ENCODE measurements around the gene FAM222A.

Gene FAM222A

GRCh38 chr12:109710205-109710746 is 3.3 kb upstream of the FAM222A start:
- H3K27me3 ChIP-seq (ENCODE audit: low read length), result no peaks in the 10 kb centered on the region
- H3K9ac ChIP-seq (ENCODE audit: low read length), result no peak overlapping the region
- no peak for TF ChIP-seq EZH2phosphoT487 (conservative IDR thresholded peaks at IDR 0.05; ENCODE audit: low read length)
- no peak for TF ChIP-seq CTCF (IDR thresholded peaks at IDR 0.05; ENCODE audit: insufficient read depth, low read length, poor library complexity, severe bottlenecking)
- no peak overlapping the region for H3K4me2 ChIP-seq (ENCODE audit: low read depth, low read length, poor library complexity, severe bottlenecking)
- H3K79me2 ChIP-seq (ENCODE audit: insufficient read depth, low read length), result no peaks in the 10 kb centered on the region
- H3K36me3 ChIP-seq (ENCODE audit: low read length), result no peaks in the 10 kb centered on the region
- no peak overlapping the region for H3K27ac ChIP-seq (ENCODE audit: low read depth, low read length)
- no peaks in the 10 kb centered on the region for H3K9me3 ChIP-seq (ENCODE audit: insufficient read depth, low read length)
- H3K4me3 ChIP-seq (ENCODE audit: insufficient read depth, low read length, poor library complexity, severe bottlenecking), result no peak overlapping the region
- H3K9me2 ChIP-seq (replicated peaks; ENCODE audit: insufficient read depth, low read length), result no peaks in the 10 kb centered on the region
- no peak overlapping the region for H2AFZ ChIP-seq (ENCODE audit: low read depth, low read length, severe bottlenecking)
- H3F3A ChIP-seq (ENCODE audit: insufficient read depth), result no peaks in the 10 kb centered on the region
- no peaks in the 10 kb centered on the region for H4K20me1 ChIP-seq (ENCODE audit: low read depth, low read length)

GRCh38 chr12:109710747-109711595 is 2.7 kb upstream of the FAM222A start:
- Histone ChIP-seq H3K4me3 (ENCODE audit: insufficient read depth, low read length, poor library complexity, severe bottlenecking) (no peak overlapping the region), H3K9ac (ENCODE audit: low read length) (no peak overlapping the region), H3K79me2 (ENCODE audit: insufficient read depth, low read length) (no peaks in the 10 kb centered on the region), H3K9me3 (ENCODE audit: insufficient read depth, low read length) (no peaks in the 10 kb centered on the region), H2AFZ (ENCODE audit: low read depth, low read length, severe bottlenecking) (no peak overlapping the region), H3K36me3 (ENCODE audit: low read length) (no peaks in the 10 kb centered on the region), H3K4me2 (ENCODE audit: low read depth, low read length, poor library complexity, severe bottlenecking) (no peak overlapping the region), H3K27me3 (ENCODE audit: low read length) (no peaks in the 10 kb centered on the region), H4K20me1 (ENCODE audit: low read depth, low read length) (no peaks in the 10 kb centered on the region), H3K9me2 (replicated peaks; ENCODE audit: insufficient read depth, low read length) (no peaks in the 10 kb centered on the region), H3K27ac (ENCODE audit: low read depth, low read length) (no peak overlapping the region), H3F3A (ENCODE audit: insufficient read depth) (no peaks in the 10 kb centered on the region)
- TF ChIP-seq CTCF (IDR thresholded peaks at IDR 0.05; ENCODE audit: insufficient read depth, low read length, poor library complexity, severe bottlenecking) (no peak), EZH2phosphoT487 (conservative IDR thresholded peaks at IDR 0.05; ENCODE audit: low read length) (no peak)

GRCh38 chr12:109711596-109712461 is 1.8 kb upstream of the FAM222A start:
- Histone ChIP-seq H2AFZ (ENCODE audit: low read depth, low read length, severe bottlenecking) (no peak overlapping the region), H3K9ac (ENCODE audit: low read length) (no peak overlapping the region), H3F3A (ENCODE audit: insufficient read depth) (no peaks in the 10 kb centered on the region), H3K27ac (ENCODE audit: low read depth, low read length) (no peak overlapping the region), H3K27me3 (ENCODE audit: low read length) (no peaks in the 10 kb centered on the region), H3K9me2 (replicated peaks; ENCODE audit: insufficient read depth, low read length) (no peaks in the 10 kb centered on the region), H3K36me3 (ENCODE audit: low read length) (no peaks in the 10 kb centered on the region), H3K4me3 (ENCODE audit: insufficient read depth, low read length, poor library complexity, severe bottlenecking) (no peak overlapping the region), H4K20me1 (ENCODE audit: low read depth, low read length) (no peaks in the 10 kb centered on the region), H3K79me2 (ENCODE audit: insufficient read depth, low read length) (no peaks in the 10 kb centered on the region), H3K9me3 (ENCODE audit: insufficient read depth, low read length) (no peaks in the 10 kb centered on the region), H3K4me2 (ENCODE audit: low read depth, low read length, poor library complexity, severe bottlenecking) (no peak overlapping the region)
- TF ChIP-seq EZH2phosphoT487 (conservative IDR thresholded peaks at IDR 0.05; ENCODE audit: low read length) (no peak), CTCF (IDR thresholded peaks at IDR 0.05; ENCODE audit: insufficient read depth, low read length, poor library complexity, severe bottlenecking) (no peak)

Data from SU-DHL-6 (cell line).